Stimulated activated CD4-positive, alpha-beta T cell treated with anti-CD3 and anti-CD28 coated beads, TNF-alpha, amount 100 ng/mL, for 48 hours (primary cell): ENCODE data around the gene NWD2.

ENCODE experiments used
- DNase-seq, 3 donors: peaks; one replicate each; pipeline ENCODE4 v3.0.0-alpha.2; 2020; ENCODE audit warnings: low read depth in 3 of 3

The NWD2 gene

DNA sequence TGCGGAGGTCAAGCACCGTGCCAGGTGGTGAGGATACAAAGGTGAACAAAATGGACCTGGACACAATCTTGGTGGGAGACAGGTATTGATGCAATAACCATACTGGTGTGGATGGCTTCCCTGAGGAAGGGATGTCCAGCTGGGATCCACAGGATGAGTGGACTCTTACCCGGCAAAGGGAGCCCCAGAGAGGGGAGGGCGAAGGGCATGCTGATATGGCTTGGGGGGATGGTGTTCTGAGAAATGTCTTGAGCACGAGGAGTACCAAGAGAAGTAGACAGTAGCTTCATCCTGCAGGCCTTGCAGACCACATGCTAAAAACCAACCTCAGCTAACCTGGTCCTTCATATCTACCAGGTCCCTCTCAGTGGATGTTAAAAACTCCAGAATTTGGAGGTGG is 220.8 kb downstream of the NWD2 start:
- no peak for DNase-seq

DNA sequence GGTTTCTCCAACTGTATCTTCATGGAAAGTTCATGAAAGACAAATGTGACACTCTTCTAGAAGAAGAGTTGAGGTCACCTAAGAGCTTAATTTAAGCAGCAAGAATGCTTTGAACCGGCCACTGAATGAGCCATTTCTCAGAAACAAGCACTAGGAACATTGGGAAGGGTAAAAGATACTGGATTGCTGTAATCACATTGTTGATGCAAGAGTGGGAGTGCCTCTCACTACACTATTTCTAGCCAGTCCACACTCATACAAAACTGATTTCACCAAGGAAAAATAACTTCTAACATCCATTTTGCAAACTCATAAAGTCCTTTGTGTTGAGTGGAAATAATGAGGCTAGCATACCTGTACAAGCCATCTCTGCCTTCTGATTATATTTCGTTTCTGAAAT is 221.3 kb downstream of the NWD2 start:
- no peak for DNase-seq

- DNase-seq = no peak
These were observed 222.7 kb downstream of the NWD2 start for GRCh38 chr4:37467223-37467622.

DNA sequence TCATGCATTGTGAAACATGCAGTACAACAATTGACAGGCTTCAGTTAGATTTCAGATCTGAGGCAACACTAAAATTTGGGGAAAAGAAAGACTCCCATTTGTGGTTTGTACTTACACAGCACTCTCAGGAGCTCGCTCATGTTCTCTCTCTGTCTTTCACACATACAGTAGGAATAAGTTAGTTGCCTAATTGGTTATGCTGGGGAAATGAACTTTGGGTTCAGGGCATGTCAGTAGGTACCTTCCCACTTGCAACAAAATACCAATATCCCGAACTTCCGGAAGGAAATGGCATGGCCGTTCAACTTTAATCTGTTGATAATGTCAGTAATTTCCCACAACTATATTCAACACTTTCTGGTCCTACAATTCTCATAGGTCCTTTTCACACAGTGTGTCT is 223.3 kb downstream of the NWD2 start:
- DNase-seq = no peak

DNA sequence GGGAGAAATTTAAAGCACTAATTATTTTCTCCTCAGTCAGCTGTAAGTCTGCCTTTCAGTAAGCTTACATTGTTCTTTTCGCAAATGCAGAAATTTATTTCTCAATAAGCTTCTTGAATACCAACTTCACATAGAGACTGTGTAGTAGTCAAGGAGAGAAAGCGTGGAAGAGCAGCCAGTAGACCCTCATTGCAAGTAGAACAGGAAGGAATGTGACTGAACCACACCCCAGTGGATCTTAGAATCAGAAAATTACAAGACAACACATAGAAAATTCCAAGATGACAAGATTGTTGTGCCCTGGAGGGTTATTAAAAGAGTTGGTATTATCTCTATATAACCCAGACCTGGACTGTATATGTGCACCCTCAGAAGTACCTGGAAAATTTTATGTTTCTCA is 224.7 kb downstream of the NWD2 start:
- DNase-seq = no peak

DNA sequence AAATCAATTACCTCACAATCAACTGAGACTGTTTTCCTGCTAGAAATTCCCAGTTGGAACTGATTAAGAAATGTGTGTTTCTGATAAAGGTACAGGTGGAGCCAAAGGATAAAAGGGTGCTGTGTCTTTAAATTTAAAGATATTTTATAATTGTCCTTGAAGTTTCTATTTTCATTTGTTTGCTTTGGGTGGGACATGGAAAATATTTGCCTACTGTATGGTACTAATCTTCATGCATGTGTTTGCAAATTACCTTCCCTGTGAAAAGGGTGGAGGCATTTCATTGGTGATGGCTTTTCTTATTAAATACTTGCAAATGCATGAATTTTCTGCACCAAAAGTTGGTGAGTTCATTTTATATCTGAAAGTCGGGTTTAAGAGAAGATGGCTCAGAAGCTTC is 225.7 kb downstream of the NWD2 start:
- no peak for DNase-seq

DNA sequence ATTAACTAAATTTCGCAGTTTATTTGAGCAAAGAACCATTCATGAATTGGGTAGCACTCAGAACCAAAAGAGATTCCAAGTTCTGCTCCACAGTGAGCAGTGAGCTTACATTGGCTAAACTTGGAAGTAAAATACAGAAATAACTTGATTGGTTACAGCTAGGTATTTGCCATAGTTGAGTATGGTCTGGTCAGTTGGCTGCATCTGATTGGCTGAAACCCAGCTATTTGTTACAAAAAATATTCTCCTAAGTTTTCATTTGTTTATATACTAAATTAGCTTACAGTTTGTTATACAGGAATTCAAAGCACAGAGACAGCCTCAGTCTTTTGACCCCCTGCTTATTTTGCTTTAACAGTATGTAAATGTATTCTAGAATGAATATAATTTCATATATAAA is 226.6 kb downstream of the NWD2 start:
- no peak for DNase-seq

DNA sequence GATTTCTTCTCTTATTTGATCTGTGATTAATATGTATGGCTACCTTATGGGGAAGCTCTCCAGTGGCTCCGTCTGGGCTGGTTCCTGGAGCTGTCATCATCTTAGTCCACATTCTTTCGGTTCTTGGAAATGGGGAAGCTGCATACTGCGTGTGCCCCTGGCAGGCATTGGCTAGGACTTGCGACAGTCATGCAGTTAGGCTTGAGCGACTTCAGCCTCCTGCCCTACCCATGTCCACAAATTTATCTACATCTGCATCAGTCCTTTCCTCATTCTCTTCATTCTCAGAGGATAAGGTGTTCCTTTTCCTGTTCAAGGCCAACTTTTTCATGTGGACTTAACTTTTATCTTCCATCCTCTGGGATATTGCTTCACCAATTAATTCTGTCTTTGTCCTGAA is 227.4 kb downstream of the NWD2 start:
- DNase-seq = no peak

DNA sequence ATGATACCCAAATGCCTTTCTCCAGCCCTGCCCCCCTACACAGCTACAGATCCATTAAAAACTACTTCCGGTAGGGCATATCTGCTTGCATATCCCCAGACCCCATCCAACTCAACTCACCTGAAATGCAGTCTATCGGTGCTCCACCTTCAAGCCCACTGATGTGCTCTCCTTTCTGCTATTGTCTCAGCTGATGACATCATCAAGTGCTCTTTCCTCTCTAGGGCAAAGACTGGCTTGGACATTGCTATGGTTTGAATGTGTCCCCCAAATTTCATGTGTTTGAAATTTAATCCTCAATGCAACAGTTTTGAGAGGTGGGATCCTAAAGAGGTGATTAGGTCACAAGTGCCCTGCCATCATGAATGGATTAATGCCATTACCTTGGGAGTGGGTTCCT is 229.3 kb downstream of the NWD2 start:
- DNase-seq = no peak

GRCh38 chr4:37475087-37475486 is 230.5 kb downstream of the NWD2 start:
- no peak for DNase-seq

DNA sequence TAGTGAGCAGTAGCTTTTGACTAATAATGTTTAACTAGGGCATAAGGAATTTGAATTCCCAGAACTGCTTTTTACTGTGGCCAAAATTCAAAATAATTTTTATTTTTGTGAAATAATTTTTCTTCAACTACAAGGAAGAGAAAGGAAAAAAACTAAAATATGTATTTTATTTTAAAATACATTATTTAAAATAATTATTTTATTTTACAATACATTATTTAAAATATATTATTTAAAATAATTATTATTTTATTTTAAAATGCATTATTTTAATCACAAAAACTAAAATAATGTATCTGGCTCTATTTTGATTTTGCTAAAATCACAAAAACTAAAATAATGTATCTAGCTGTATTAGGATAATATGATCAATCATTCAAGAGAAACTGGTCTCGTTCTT is 231.2 kb downstream of the NWD2 start:
- no peak for DNase-seq

DNA sequence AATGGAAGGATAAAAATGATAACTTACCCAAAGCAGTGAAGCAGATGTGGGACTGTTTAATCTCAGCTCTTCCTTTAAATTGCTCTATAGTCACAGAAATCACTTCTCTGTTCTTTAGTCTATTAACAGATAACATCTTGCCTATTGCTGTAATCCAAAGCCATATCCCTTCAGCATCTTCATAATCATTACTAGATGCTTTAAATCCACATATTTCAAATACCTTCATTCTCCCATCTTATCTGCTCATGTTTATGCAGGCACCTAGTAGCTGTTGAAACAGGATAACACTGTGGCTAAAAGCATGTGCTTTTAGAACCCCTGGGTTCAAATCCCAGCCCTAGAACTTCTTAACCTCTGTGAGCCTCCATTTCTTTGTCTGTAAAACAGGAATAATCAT is 231.7 kb downstream of the NWD2 start:
- no peak for DNase-seq

- no peak for DNase-seq
These were observed 232.1 kb downstream of the NWD2 start for GRCh38 chr4:37476691-37477090.

- no peak for DNase-seq
These were observed 232.6 kb downstream of the NWD2 start for GRCh38 chr4:37477126-37477525.

- DNase-seq = no peak
These were observed 233.6 kb downstream of the NWD2 start for GRCh38 chr4:37478151-37478550.

GRCh38 chr4:37480509-37480908 is 236.0 kb downstream of the NWD2 start:
- no peak for DNase-seq

DNA sequence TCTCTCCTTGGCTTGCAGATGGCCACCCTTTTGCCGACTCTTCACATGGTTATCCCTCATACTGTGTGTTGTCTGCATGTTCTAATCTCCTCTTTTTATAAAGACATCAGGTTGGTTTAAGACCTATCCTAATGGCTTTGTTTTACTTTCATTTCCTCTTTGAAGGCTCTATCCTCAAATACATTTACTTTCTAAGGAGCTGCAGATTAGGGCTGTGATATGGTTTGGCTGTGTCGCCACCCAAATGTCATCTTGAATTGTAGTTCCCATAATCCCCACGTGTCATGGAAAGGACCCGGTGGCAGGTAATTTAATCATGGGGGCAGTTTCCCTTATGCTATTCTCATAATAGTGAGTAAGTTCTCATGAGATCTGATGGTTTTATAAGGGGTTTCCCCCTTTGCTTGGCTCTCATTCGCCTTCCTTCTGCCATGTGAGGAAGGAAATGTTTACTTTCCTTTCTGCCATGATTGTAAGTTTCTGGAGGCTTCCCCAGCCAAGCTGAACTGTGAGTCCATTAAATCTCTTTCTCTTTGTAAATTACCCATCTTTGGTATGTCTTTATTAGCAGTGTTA is 237.1 kb downstream of the NWD2 start:
- no peak for DNase-seq

GRCh38 chr4:37482236-37482913 is 237.8 kb downstream of the NWD2 start:
- DNase-seq = no peak

- DNase-seq = no peak
These were observed 239.1 kb downstream of the NWD2 start for GRCh38 chr4:37483610-37484009.

GRCh38 chr4:37486166-37486565 is 241.6 kb downstream of the NWD2 start:
- DNase-seq = no peak

- DNase-seq = no peak
These were observed 243.1 kb downstream of the NWD2 start for GRCh38 chr4:37487668-37488067.

DNA sequence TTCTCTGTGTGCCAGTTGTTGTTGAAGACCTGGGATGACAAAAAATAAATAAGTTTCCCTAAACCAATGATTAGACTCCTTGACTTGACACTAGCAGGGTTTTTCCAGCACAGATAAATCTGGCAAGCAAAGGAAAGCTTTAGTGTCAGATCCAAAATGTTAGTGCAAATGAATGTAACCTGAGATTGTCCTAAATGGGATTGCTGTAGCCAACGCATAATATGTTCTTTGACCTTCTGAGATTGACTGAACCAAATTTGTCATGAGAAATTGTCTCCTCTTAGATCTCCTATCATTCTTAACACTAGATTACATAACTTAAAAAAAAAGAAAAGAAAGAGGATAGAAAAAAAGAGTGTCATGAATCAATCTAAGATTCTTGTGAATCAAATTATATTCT is 245.2 kb downstream of the NWD2 start:
- no peak for DNase-seq

DNA sequence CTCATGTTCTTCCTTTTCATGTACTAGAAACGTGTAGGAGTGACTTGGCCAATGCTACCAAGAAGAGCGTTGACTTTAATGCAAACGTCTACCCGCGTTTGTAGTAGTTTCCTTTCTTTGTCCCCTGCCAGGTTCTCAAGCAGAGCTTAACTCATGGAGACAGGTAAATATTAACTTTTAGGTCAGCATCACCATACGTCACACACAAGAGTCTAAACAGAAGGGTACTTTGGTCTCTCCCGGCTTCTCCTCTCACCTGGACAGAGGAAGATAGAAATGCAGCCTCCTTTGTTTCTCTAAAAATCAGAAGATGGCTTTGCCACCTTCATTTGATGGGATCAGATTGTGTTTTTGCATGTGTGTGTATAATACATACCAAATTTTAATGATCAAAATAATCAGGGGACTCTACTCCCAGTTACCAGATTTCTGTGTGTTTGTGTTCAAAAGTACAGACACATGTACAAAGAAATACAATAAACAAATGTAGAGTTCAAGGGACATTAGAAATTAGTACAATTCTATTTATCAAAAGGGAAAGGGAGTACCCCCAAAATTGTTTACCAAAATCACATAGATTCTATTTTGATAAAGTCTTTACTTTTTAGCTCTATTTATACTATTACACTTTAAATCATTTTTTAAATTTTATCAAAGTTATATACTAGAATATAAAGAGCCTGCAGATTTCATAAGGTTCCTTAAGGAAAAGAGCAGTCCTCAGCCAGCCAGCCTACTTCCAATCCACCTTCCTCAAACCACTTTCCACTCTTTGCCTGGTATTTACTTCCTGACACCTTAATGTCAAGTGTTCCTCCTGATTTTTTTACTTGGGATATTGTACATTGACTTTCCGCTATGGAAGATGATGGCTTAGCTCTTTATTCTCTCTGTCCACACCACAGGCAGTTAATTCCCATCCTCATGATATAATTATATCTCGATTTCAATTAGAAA is 246.1 kb downstream of the NWD2 start:
- DNase-seq = no peak
